HL-60 (cell line): ENCODE data around the gene COX6B2.
"Not testable (repeated sequence)": the region's sequence is repeated elsewhere in the genome, so short reads cannot be mapped to it uniquely, and the experiment has no call there.

Source experiments
- DNase-seq, 2 experiments: peaks; one replicate each; pipeline ENCODE4 v3.0.0-alpha.2; 2010 to 2020; ENCODE audit warnings: low read depth in 1 of 2, low spot score in 1 of 2
- H3K27ac ChIP-seq: fragments of 250-450 bp; sonication (Bioruptor Pico); replicated peaks from 2 replicates; pipeline ENCODE4 v1.5.1; 2020; ENCODE audit warnings: mild to moderate bottlenecking, moderate library complexity
- H3K27me3 ChIP-seq: fragments of 250-450 bp; sonication (Bioruptor Pico); 2 replicates; pipeline ENCODE4 v1.5.1; 2021; ENCODE audit warnings: mild to moderate bottlenecking, moderate library complexity; ENCODE audit not compliant: insufficient read depth, poor library complexity, severe bottlenecking
- H3K4me3 ChIP-seq: replicated peaks from 2 replicates; pipeline ENCODE4 v1.5.1; 2011; ENCODE audit warnings: mild to moderate bottlenecking, control low read depth, low read length; ENCODE audit not compliant: insufficient read depth
- CTCF ChIP-seq: IDR thresholded peaks from one replicate; pipeline ENCODE4 v1.5.1; 2011; ENCODE audit warnings: low read length, control low read depth, inconsistent platforms; ENCODE audit not compliant: insufficient read depth
- GABPA ChIP-seq: IDR thresholded peaks from 2 replicates; pipeline ENCODE4 v1.6.1; 2012; ENCODE audit warnings: low read depth
- POLR2AphosphoS5 ChIP-seq: IDR thresholded peaks from 2 replicates; pipeline ENCODE4 v1.6.1; 2012; ENCODE audit warnings: low read depth
- REST ChIP-seq: IDR thresholded peaks from 2 replicates; pipeline ENCODE4 v1.6.1; 2012; ENCODE audit warnings: low read depth; ENCODE audit not compliant: insufficient replicate concordance
- SPI1 ChIP-seq: IDR thresholded peaks from 2 replicates; pipeline ENCODE4 v1.6.1; 2012; ENCODE audit warnings: low read depth, mild to moderate bottlenecking, borderline replicate concordance
- long read RNA-seq: library from polyadenylated mRNA; unstranded; transcript quantifications from one replicate; pipeline ENCODE4 v2.0.0, GENCODE V29; 2020

The COX6B2 gene
- long read RNA-seq, result 0 reads

- Histone ChIP-seq H3K4me3 (peak within 1 kb of the TSS; percentile 15), H3K27me3 (peaks cover 23% of the 10 kb centered on the region), H3K27ac (no peak within 1 kb of the TSS)
- no peak for TF ChIP-seq REST
- no peak for TF ChIP-seq GABPA
- TF ChIP-seq CTCF, result no peak
- TF ChIP-seq POLR2AphosphoS5, result no peak
- TF ChIP-seq SPI1, result no peak
- DNase-seq, result no peak
Observed at GRCh38 chr19:55354698-55355212, at the start of gene COX6B2. Gene COX6B2, minus strand, starts transcription at chr19:55354719. Its CDS starts 198 bp downstream, at chr19:55354521.

- H3K4me3 ChIP-seq, result no peak overlapping the region
- H3K27ac ChIP-seq, result no peak overlapping the region
- no peak for DNase-seq
- no peaks in the 10 kb centered on the region for H3K27me3 ChIP-seq
- TF ChIP-seq REST (no peak), CTCF (no peak), SPI1 (no peak), GABPA (no peak), POLR2AphosphoS5 (no peak)
Observed at GRCh38 chr19:55402509-55402908, 48.0 kb upstream of the COX6B2 start.

GRCh38 chr19:55401390-55401789 lies 46.9 kb upstream of the COX6B2 start:
- not testable (repeated sequence) for H3K27ac ChIP-seq, DNase-seq, H3K4me3 ChIP-seq, H3K27me3 ChIP-seq

GRCh38 chr19:55400281-55401087 lies 46.0 kb upstream of the COX6B2 start:
- H3K27me3 ChIP-seq, result no peaks in the 10 kb centered on the region
- no peak overlapping the region for H3K27ac ChIP-seq
- TF ChIP-seq GABPA (no peak), REST (no peak), POLR2AphosphoS5 (peak; percentile 46; the same call in 1 of the 2 replicates)
- H3K4me3 ChIP-seq, result no peak overlapping the region
- no peak for DNase-seq
